B cell (primary cell): ENCODE measurements around the gene NPTXR. TPM values are rescaled to one million over a fixed set of nuclear protein-coding genes. Genes with fewer than 3 reads are reported as not detected.

Experiments used
- ATAC-seq: fragments of 200-7000 bp; cut with Tn5 transposase; one replicate; pipeline ENCODE4 v1.10.0; 2021; ENCODE audit warnings: low read depth, mild to moderate bottlenecking, moderate number of reproducible peaks, moderate library complexity
- CTCF ChIA-PET: fragments of 350-600 bp; sonication (Branson Sonifier 250); formaldehyde crosslinking; loops from one replicate; lab custom pipeline; 2021; ENCODE audit warnings: antibody characterized with exemption, inconsistent platforms; lab: Charles Lee
- POLR2A ChIA-PET: fragments of 350-600 bp; sonication (Branson Sonifier 250); formaldehyde crosslinking; loops from one replicate; lab custom pipeline; 2021; ENCODE audit warnings: antibody characterized with exemption; lab: Charles Lee
- DNase-seq: peaks from one replicate; pipeline ENCODE4 v3.0.0; 2013
- H2AFZ ChIP-seq: 2 replicates; pipeline ENCODE4 v1.6.1; 2012; ENCODE audit warnings: mild to moderate bottlenecking, low read depth, low read length; ENCODE audit not compliant: insufficient read depth, poor library complexity, severe bottlenecking
- H3K27ac ChIP-seq, 2 donors: 1 replicate in 1 of 2; 2 replicates in 1 of 2; pipeline ENCODE4 v1.5.1; 2012 to 2013; ENCODE audit warnings: low read length in 2 of 2, mild to moderate bottlenecking in 2 of 2, moderate library complexity in 1 of 2
- H3K27me3 ChIP-seq, 4 experiments: fragments of 200-600 bp in 1 of 4; sonication (generic) in 1 of 4; replicated peaks in 1 of 4; 1 replicate in 2 of 4; 2 replicates in 2 of 4; pipeline versions ENCODE4 v1.6.1 to v1.7.0; 2013 to 2016; ENCODE audit warnings: low read length in 3 of 4, mild to moderate bottlenecking in 2 of 4, mixed read lengths in 1 of 4, moderate library complexity in 1 of 4; ENCODE audit not compliant: insufficient read depth in 4 of 4, control insufficient read depth in 3 of 4; ENCODE audit errors: control extremely low read depth in 1 of 4
- H3K36me3 ChIP-seq, 2 experiments: replicated peaks in 1 of 2; 1 replicate in 1 of 2; 2 replicates in 1 of 2; pipeline versions ENCODE4 v1.6.1 to v1.7.1; 2013; ENCODE audit warnings: low read length in 1 of 2; ENCODE audit not compliant: insufficient read depth in 2 of 2, control insufficient read depth in 1 of 2; ENCODE audit errors: control extremely low read depth in 1 of 2, extremely low read depth in 1 of 2
- H3K4me1 ChIP-seq, 2 donors: fragments of 200-600 bp in 1 of 2; sonication (generic) in 1 of 2; 1 replicate in 1 of 2; 2 replicates in 1 of 2; pipeline versions ENCODE4 v1.5.1 to v1.6.1; 2013 to 2017; ENCODE audit warnings: low read length in 2 of 2; ENCODE audit not compliant: control insufficient read depth in 2 of 2, insufficient read depth in 2 of 2
- H3K4me2 ChIP-seq: replicated peaks from 2 replicates; pipeline ENCODE3; 2012; ENCODE audit warnings: mild to moderate bottlenecking, low read depth, low read length; ENCODE audit not compliant: poor library complexity, severe bottlenecking
- H3K4me3 ChIP-seq, 5 experiments: fragments of 200-600 bp in 1 of 5; sonication (generic) in 1 of 5; 1 replicate in 3 of 5; 2 replicates in 2 of 5; pipeline versions ENCODE4 v1.5.1 to v1.7.0; 2011 to 2016; ENCODE audit warnings: low read length in 4 of 5, mild to moderate bottlenecking in 4 of 5, low read depth in 2 of 5, control low read depth in 1 of 5, moderate library complexity in 1 of 5; ENCODE audit not compliant: insufficient read depth in 1 of 5; ENCODE audit errors: control extremely low read depth in 1 of 5, extremely low read depth in 1 of 5
- H3K79me2 ChIP-seq: fragments of 200-600 bp; sonication (generic); one replicate; pipeline ENCODE4 v1.6.0; 2016; ENCODE audit warnings: low read length; ENCODE audit not compliant: control insufficient read depth, insufficient read depth
- H3K9ac ChIP-seq: fragments of 200-600 bp; sonication (generic); 2 replicates; pipeline ENCODE4 v1.6.1; 2017; ENCODE audit warnings: mild to moderate bottlenecking, low read length, moderate library complexity
- H3K9me3 ChIP-seq, 3 donors: one replicate each; pipeline versions ENCODE4 v1.6.1 to v1.7.1; 2013; ENCODE audit warnings: low read length in 2 of 3; ENCODE audit not compliant: control insufficient read depth in 2 of 3, insufficient read depth in 1 of 3; ENCODE audit errors: control extremely low read depth in 1 of 3
- H4K20me1 ChIP-seq: 2 replicates; pipeline ENCODE4 v1.6.0; 2012; ENCODE audit warnings: mild to moderate bottlenecking, low read length; ENCODE audit not compliant: insufficient read depth, control insufficient read depth, poor library complexity, severe bottlenecking
- H3K27ac Mint-ChIP-seq: one replicate; pipeline ENCODE4 v1.8.0; 2021; ENCODE audit warnings: mixed read lengths
- H3K27me3 Mint-ChIP-seq: one replicate; pipeline ENCODE4 v1.8.0; 2021; ENCODE audit warnings: mixed read lengths
- H3K4me1 Mint-ChIP-seq: one replicate; pipeline ENCODE4 v1.8.0; 2021; ENCODE audit warnings: mixed read lengths
- H3K4me3 Mint-ChIP-seq: one replicate; pipeline ENCODE4 v1.8.0; 2021; ENCODE audit warnings: mixed read lengths
- H3K9me3 Mint-ChIP-seq: one replicate; pipeline ENCODE4 v1.8.0; 2022; ENCODE audit warnings: mixed read lengths; ENCODE audit not compliant: insufficient read depth
- EZH2 ChIP-seq: IDR thresholded peaks from 2 replicates; pipeline ENCODE4 v1.6.1; 2012; ENCODE audit warnings: borderline replicate concordance, low read depth, mild to moderate bottlenecking, moderate library complexity, low read length; ENCODE audit not compliant: insufficient read depth, poor library complexity, severe bottlenecking
- WGBS: methylation state at CpG from one replicate; pipeline ENCODE4 v1.1.5; 2013; ENCODE audit warnings: missing lambda C conversion rate; ENCODE audit not compliant: insufficient coverage; 5-methylcytosine and 5-hydroxymethylcytosine counted together
- intact Hi-C: fragments of 100-400 bp; cut with micrococcal nuclease; formaldehyde crosslinking; loops from one replicate; pipeline ENCODE4 v1.10.0; 2022
- polyA plus RNA-seq: library from polyadenylated mRNA; depleted of rRNA; stranded (reverse); fragments of >200 nt; gene quantifications from 2 replicates; pipeline ENCODE4 v1.2.3, GENCODE V29; 2012
- total RNA-seq, 2 donors: library from RNA; stranded (reverse); fragments of 120-200 nt in 1 of 2; gene quantifications; 1 replicate in 1 of 2; 2 replicates in 1 of 2; pipeline versions ENCODE4 v1.2.3 to v1.2.4, GENCODE V29; 2013 to 2022
- TF ChIP-seq, protein P1 (sequence below): fragments of 200-600 bp; IDR thresholded peaks from one replicate; pipeline ENCODE4 v1.8.0; 2022; ENCODE audit warnings: antibody characterized with exemption, mild to moderate bottlenecking

Gene NPTXR
- total and polyA plus RNA-seq, 2 donors (not counting 1 experiment from before 2014, with no cell fraction given) = 0.16 to 0.71 TPM

DNA sequence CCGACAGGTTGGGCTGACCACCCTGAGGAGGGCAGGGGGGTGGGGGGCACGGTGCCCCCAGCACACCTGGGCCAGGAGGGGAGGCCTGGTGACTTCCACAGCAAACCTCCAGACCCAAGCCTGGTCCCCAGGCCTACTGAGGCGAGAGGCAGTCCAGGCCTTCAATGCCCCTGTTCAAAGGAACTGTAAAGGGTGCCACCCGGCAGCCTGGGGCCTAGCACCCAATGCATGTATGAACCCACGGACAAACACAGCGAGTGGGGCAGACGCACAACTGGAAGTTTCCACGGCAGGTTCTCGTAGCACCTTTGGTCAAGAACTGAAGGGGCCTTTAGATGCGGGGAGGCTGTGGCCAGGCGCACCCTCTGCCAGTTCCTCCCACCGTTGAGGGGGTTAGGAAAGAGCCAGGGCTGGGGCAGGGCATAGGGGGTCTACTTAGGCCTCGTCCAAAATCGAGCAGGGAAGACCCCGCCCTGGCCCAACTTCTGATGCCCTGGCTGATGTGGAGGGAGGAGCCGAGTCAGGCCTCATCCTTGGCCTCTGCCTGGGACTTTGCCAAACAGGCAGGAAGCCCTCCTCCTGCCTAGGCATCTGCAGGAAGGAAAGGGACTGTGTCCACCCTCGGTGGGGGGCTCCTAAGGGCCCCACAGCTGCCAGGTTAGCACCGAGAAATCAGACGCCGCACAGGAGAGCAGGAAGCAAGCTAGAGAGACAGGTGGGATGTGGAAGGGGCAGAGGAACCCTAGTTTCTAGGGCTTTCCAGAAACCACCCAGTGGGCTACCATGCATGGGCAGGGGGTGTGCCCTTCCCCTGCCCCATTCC lies 21.6 kb upstream of the NPTXR start:
- H3K4me2 ChIP-seq = no peak overlapping the region
- no peaks in the 10 kb centered on the region for H3K9me3 Mint-ChIP-seq
- H3K4me3 ChIP-seq = no peak overlapping the region
- H2AFZ ChIP-seq = no peak overlapping the region
- ChIA-PET CTCF (no interaction called here), POLR2A (no interaction called here)
- H3K27me3 ChIP-seq = no peaks in the 10 kb centered on the region
- H3K36me3 ChIP-seq = peaks cover 0 to 29% of the 10 kb centered on the region in 2 experiments
- DNase-seq (no peak), ATAC-seq (no peak)
- H3K27ac ChIP-seq = no peak overlapping the region
- H3K9ac ChIP-seq = no peak overlapping the region
- peaks cover 37% of the 10 kb centered on the region for H3K79me2 ChIP-seq
- H3K9me3 ChIP-seq = no peaks in the 10 kb centered on the region
- no peak overlapping the region for H3K4me3 Mint-ChIP-seq
- intact Hi-C loops = no loop called here
- peaks cover 27% of the 10 kb centered on the region for H3K4me1 Mint-ChIP-seq
- H3K27me3 Mint-ChIP-seq = no peaks in the 10 kb centered on the region
- H3K27ac Mint-ChIP-seq = no peak overlapping the region
- H3K4me1 ChIP-seq = peaks cover 17 to 21% of the 10 kb centered on the region in 2 donors
- WGBS = 90% methylated on average over 20 of the region's 20 CpGs
- TF ChIP-seq, protein P1, sequence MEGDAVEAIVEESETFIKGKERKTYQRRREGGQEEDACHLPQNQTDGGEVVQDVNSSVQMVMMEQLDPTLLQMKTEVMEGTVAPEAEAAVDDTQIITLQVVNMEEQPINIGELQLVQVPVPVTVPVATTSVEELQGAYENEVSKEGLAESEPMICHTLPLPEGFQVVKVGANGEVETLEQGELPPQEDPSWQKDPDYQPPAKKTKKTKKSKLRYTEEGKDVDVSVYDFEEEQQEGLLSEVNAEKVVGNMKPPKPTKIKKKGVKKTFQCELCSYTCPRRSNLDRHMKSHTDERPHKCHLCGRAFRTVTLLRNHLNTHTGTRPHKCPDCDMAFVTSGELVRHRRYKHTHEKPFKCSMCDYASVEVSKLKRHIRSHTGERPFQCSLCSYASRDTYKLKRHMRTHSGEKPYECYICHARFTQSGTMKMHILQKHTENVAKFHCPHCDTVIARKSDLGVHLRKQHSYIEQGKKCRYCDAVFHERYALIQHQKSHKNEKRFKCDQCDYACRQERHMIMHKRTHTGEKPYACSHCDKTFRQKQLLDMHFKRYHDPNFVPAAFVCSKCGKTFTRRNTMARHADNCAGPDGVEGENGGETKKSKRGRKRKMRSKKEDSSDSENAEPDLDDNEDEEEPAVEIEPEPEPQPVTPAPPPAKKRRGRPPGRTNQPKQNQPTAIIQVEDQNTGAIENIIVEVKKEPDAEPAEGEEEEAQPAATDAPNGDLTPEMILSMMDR = no peak
- no peak for TF ChIP-seq EZH2
- peaks cover 73% of the 10 kb centered on the region for H4K20me1 ChIP-seq
